OCI-LY1 (cell line): ENCODE measurements around the gene GOLPH3.

Experiments used
- EZH2 ChIP-seq: fragments of 200-600 bp; sonication (generic), shearing (Covaris generic); IDR thresholded peaks from 2 replicates; pipeline ENCODE4 v1.8.0; 2017; ENCODE audit warnings: borderline replicate concordance, mixed run types, mild to moderate bottlenecking, antibody characterized with exemption, low read length, moderate library complexity, mixed read lengths
- TF ChIP-seq, protein P1 (sequence below): fragments of 200-600 bp; sonication (generic), shearing (Covaris generic); IDR thresholded peaks from 2 replicates; pipeline ENCODE4 v1.5.1; 2017; ENCODE audit warnings: mild to moderate bottlenecking, antibody characterized with exemption, low read length, moderate library complexity, mixed read lengths

DNA sequence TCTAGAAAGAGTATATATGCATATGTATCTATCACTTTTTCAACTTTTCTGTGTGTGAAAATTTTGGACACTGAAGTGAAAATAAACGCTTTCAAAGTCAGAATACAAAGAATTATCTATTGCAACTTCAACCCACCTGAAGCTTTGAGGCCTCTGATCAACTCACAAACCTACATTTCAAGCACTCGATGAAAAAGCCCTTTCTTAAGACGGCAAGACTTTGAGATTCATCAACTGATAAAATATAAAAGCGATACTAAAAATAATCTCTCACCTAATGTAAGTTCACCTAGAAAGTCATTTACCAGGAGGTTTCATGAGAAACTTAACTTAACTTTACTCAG lies 1.2 kb downstream of the GOLPH3 start:
- TF ChIP-seq, protein P1, sequence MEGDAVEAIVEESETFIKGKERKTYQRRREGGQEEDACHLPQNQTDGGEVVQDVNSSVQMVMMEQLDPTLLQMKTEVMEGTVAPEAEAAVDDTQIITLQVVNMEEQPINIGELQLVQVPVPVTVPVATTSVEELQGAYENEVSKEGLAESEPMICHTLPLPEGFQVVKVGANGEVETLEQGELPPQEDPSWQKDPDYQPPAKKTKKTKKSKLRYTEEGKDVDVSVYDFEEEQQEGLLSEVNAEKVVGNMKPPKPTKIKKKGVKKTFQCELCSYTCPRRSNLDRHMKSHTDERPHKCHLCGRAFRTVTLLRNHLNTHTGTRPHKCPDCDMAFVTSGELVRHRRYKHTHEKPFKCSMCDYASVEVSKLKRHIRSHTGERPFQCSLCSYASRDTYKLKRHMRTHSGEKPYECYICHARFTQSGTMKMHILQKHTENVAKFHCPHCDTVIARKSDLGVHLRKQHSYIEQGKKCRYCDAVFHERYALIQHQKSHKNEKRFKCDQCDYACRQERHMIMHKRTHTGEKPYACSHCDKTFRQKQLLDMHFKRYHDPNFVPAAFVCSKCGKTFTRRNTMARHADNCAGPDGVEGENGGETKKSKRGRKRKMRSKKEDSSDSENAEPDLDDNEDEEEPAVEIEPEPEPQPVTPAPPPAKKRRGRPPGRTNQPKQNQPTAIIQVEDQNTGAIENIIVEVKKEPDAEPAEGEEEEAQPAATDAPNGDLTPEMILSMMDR, result no peak
- TF ChIP-seq EZH2, result no peak
